GM19239 (cell line): Measurements from ENCODE around the gene TBX3.
"Not testable (repeated sequence)": the region's sequence is repeated elsewhere in the genome, so short reads cannot be mapped to it uniquely, and the experiment has no call there.

Experiments
- DNase-seq: peaks from one replicate; pipeline ENCODE4 v3.0.0; 2011; ENCODE audit warnings: low spot score; ENCODE audit not compliant: insufficient read length
- FAIRE-seq: peaks from 2 replicates; lab custom pipeline; 2011; peaks lifted over from hg19 to GRCh38; lab: Jason Lieb, UNC

TBX3 gene

DNA sequence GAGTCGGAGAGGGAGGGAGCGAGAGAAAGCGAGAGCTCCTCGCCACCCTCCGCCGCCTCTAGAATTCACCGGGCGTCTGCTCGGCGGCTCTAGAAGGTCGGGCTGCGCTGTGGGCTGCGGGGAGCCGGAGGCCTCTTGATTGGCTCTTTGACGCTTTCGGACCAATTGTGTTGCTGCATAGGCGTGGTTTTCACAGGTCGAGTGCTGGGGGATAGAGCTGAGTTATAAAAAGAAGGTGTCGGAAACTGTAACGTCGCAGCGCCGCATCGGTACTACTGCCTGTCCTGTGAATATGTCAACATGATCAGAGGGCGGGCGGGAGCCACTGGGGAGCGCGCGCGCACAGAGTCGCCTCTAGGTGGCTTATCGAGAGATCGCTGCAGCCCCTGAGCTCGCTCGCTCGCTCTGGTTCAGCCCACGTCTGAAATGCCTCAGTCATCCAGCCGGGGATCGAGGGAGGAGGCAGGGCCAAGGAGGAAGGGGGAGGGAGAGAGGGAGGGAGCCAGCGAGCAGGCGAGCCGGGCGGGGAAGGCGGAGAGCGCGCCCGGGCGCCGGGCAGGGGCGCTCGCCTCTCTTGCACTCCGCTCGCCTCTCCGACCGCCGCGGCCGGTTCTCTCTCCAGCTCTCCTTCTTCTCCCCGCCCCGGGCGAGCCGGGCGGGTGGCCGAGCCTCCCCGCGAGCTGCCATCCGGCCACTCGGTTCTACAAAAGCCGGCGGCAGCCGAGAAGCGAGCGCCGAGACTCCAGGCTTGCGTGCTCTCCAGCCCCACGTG, at the start of gene TBX3:
TBX3 (minus strand) TSS at position 78 of the 772 bp plus-strand sequence. CDS start 975 bp downstream, outside the sequence.
- DNase-seq (no peak), FAIRE-seq (no peak)

DNA sequence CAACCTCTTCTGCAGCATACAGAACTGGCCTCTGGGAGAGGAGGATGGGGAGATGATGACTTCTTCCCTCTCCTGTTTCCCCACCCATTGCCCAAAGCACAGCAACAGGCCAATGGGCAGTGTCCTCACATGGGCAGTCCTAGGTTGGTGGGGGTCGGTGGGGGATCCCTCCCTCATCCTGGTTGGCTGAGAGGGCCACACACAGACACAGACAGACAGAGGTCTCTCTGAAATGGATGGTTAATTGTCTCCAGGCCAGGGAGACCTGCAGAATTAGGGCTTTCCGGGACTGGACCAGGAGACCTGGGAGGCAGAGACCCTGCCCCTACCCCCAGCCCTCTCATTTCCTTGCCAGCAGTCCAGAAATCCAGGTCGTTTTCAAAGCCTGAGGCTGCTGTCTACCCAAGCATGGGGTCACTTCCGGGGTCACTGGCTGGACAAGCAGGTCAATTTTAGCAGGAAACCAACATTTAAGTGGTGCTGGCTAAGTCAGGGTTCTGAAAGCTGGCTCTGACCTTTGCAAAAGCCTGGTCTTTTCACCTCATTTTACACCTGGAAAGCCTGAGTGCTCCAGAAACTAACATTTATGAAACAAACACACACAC, 48.6 kb upstream of the TBX3 start:
- FAIRE-seq = no peak
- DNase-seq = no peak

DNA sequence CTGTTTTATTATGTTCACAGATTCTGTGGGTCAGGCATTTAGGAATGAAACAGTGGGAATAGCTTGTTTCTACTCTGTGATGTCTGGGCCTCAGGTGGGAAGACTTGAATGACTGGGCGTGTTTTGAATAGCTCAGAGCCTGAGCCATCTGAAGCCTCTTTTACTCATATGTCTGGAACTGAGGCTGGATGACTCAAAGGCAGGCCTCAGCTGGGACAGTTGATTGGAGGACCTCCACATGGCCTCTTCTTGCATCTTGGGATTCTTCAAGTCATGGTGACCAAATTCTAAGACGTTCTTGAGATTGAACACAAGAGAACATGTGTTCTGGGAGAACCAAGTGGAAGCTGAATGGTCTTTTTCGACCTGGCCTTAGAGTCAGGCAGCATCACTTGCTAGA, 45.8 kb upstream of the TBX3 start:
- DNase-seq (no peak), FAIRE-seq (no peak)

DNA sequence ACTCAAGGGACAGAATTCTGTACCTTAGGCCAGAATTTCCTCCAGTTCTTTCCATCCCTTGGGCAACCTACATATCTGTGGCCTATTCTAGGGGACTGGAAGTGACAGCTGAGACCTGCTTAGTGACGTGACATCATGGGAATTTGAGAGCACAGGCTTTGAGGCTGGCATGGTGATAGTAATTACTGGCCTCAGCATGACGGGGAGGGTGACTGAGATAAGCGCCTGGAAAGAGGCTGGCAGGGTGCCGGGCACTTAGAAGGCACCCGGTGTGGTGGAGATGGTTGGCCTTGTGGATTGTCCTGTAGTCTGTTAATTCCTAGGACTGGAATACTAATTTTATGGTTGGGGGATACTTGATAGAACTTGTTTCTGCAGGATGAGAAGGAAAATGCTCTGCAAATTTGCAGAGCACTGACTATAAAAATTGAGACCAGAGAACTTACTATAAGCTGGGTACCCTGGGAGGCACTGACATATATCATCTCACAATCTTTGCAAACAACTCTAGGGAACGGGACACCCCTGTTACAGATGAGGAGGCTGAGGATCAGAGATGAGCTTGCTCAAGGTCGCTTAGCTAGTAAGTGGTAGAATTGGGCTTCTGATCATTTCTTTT, 42.2 kb upstream of the TBX3 start:
- DNase-seq = no peak
- no peak for FAIRE-seq

DNA sequence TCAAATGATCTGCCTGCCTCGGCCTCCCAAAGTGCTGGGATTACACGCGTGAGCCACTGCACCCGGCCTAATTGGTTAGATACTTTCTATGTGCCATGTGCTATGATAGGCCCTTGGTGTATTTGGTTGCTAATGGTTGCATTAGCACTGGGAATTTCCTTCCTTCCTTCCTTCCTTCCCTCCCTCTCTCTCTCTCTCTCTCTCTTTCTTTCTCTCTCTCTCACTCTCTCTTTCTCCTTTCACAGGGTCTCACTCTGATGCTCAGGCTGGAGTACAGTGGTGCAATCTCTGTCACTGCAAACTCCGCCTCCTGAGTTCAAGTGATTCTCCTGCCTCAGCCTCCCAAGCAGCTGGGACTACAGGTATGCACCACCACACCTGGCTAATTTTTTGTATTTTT, 38.2 kb upstream of the TBX3 start:
- not testable (repeated sequence) for DNase-seq, FAIRE-seq

GRCh38 chr12:114721266-114721665, 37.3 kb upstream of the TBX3 start:
- FAIRE-seq = no peak
- no peak for DNase-seq

GRCh38 chr12:114713466-114714215, 29.7 kb upstream of the TBX3 start:
- DNase-seq (no peak), FAIRE-seq (no peak)

- FAIRE-seq (no peak), DNase-seq (no peak)
These were observed 27.7 kb upstream of the TBX3 start for GRCh38 chr12:114711689-114712152.

DNA sequence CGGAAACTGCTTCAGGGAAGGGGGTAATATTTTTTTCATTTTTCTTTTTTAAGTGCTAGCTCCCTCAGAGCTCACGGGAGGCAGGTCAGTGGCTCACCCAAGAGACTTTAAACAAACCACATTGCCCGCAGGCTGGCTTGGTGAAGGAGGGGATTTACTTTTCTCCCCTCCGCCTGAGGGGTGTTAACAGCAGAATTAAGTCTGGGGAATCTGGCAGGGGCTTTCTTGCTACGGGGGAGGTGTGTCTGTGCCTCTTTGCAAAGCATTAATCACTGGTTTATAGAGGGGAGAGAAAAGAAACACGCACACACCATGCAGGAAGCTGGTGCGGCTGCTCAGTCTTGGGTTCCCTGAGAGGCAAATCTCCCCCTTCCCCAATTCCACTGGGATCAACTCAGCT, 26.2 kb upstream of the TBX3 start:
- no peak for DNase-seq
- no peak for FAIRE-seq

DNA sequence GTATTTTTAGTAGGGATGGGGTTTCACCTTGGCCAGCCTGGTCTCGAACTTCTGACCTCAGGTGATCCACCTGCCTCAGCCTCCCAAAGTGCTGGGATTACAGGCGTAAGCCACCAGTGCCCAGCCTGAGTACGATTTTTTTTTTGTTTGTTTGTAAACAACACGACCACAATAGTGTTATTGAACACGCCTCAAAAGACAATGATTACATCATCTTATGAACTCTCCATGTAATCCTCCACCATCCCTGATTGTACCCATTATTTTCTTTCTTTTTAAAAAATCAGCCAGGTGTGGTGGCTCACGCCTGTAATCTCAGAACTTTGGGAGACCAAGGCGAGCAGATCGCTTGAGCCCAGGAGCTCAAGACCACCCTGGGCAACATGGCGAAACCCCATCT, 25.1 kb upstream of the TBX3 start:
- DNase-seq = no peak
- FAIRE-seq = no peak

DNA sequence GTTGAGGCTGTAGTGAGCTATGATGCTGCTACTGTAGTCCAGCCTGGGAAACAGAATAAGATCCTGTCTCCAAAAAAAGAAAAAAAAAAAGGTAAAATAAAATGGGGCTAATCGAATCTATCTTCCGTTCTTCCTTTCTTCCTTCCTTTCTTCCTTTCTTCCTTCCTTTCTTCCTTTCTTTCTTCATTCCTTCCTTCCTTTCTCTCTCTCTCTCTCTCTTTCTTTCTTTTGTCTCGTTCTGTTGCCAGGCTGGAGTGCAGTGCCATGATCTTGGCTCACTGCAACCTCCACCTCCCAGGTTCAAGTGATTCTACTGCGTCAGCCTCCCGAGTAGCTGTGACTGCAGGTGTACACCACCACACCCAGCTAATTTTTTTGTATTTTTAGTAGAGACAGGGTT, 24.6 kb upstream of the TBX3 start:
- DNase-seq, FAIRE-seq: not testable (repeated sequence)

GRCh38 chr12:114704096-114704495, 20.1 kb upstream of the TBX3 start:
- DNase-seq (no peak), FAIRE-seq (no peak)

DNA sequence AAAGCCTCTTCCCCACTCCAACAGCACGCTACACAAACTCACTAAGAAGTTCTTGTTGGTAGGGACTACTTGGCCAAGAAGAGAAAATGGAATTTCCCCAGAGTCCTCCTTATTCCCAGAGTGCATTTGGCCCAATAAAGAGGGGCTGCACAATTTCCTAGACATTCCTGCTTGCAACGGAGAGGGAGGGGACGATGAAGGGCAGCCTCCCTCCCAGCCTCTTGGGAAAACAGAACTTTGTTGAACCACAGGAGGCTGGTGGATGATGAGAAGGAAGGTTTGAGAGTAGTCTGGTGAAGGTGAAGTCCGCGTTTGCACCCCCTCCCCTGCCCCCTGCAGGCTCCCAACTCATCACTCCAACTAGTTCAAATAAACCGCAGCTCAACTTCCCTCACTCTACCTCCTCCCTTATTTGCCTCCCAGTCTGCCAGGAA, 19.1 kb upstream of the TBX3 start:
- DNase-seq (no peak), FAIRE-seq (no peak)

DNA sequence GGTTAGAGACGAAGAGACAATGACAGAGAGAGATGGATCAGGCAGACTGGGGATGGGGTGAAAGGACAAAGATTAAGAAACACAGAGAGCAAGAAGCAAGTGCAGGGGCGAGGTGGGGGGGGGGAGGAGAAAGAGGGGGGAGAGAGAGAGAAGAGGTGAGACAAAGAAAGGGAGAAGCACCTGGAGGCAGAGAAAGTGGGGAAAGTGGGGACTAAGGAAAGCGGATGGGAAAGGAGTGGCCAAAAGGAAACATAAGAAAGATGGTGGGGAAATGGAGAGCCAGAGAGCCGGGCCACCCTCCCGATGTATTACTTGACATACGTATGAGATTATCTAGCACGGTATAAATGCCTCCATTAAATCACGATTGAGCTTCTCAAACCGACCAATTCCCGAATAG, 18.5 kb upstream of the TBX3 start:
- FAIRE-seq = no peak

DNA sequence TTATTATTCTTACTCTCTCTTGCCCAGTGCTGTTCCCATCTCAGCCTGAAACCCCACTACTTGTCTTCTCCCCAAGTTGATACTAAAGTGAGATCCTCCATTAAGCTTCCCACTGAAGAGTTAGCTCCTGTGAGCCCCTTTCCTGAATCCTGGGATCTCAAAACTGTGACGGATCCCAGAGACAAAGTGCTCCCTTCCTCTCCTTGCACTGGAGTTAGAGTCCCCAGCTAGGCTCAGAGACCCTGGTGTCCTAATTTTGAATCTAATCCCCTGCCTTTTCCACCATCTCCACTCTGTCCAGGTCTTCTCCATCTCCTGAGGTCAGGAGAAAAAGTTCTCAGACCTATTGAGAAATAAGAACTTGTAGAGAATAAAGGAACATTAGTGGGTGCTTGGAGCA, 17.6 kb upstream of the TBX3 start:
- FAIRE-seq (no peak), DNase-seq (no peak)

More for the DNA sequence above, 18.5 kb upstream of the TBX3 start:
- no peak for DNase-seq

- FAIRE-seq = no peak
- DNase-seq = no peak
These were observed 17.1 kb upstream of the TBX3 start for GRCh38 chr12:114701104-114701414.

GRCh38 chr12:114700392-114701103, 16.6 kb upstream of the TBX3 start:
- DNase-seq = no peak

GRCh38 chr12:114698566-114699163, 14.7 kb upstream of the TBX3 start:
- FAIRE-seq (no peak), DNase-seq (no peak)

More at GRCh38 chr12:114700392-114701103, 16.6 kb upstream of the TBX3 start:
- FAIRE-seq = no peak

DNA sequence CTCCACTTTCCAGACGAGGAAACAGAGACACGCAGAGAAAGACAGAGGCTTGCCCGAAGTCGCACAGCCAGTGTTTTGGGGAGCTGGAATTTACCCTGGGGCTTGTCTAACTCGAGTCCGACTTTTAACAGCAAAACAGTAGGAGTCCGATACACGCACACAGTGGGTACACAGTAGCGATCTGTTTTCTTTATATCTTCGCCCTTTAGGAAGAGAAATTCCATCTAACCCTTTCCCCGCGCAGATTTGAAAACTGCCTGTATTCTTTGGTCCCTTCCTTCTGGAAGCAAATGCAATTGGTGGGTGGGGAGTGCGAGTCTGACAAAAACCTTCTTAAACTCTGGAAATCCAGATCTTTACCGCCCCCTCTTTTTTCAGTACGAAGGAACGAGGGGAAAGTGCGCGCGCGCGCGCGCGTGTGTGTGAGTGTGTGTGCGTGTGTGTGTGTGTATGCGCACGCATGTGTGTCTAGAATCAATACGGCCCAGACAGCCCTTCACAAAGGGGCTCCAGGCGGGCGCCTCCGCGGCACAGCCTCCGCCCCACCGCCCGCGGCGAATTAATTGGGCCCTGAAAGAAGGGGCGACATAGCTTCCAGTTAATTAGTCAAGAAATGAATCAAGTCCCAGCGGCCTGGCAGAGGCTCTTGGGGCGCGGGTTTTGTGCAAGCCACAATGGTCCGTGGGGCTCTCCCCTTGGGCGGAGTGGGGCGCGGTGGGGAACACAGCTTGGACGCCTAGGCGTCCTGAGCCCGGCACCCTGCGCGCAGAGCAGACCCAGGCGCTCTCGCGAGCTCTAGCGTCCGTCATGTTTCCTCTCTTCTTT, 14.0 kb upstream of the TBX3 start:
- FAIRE-seq (no peak), DNase-seq (no peak)
